Measurements from ENCODE around the gene MMAA.

Gene MMAA

DNA sequence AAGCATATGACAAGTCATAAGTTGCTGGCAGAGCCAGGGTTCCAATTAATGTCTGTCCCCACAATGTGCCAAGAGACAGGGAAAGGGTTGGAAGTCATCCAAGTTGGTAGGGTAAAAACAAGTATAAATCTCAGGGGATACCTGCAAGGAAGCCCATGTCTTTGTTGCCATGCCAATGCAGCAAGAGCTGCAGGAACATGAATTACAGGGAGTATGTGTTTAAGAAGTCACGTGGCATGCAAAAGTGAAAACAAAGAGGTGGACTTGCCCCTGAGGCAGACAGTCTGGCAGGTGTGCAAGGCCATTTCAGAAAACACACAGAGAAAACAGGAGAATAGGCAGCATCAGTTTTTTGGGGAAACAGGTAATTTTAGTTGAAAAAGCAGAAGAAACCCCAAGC is 90.2 kb downstream of the MMAA start:
- ATAC-seq, result no peak
- TF ChIP-seq TOX (CRISPR knock-in tag; IDR thresholded peaks at IDR 0.05; ENCODE audit: borderline replicate concordance) (no peak), PPARA (CRISPR knock-in tag; IDR thresholded peaks at IDR 0.05; ENCODE audit: borderline replicate concordance) (no peak), ZFP3 (CRISPR knock-in tag; IDR thresholded peaks at IDR 0.05) (no peak), ESRRG (CRISPR knock-in tag; IDR thresholded peaks at IDR 0.05) (no peak), ARNTL (CRISPR knock-in tag; IDR thresholded peaks at IDR 0.05; ENCODE audit: borderline replicate concordance, low read depth) (no peak), TSHZ2 (CRISPR knock-in tag; IDR thresholded peaks at IDR 0.05) (no peak), GLIS3 (CRISPR knock-in tag; IDR thresholded peaks at IDR 0.05) (no peak), OSR1 (CRISPR knock-in tag; IDR thresholded peaks at IDR 0.05) (no peak), POU6F1 (CRISPR knock-in tag; IDR thresholded peaks at IDR 0.05; ENCODE audit: borderline replicate concordance, low read depth) (no peak), ZNF8 (CRISPR knock-in tag; IDR thresholded peaks at IDR 0.05) (no peak)
- TF ChIP-seq, protein P1, sequence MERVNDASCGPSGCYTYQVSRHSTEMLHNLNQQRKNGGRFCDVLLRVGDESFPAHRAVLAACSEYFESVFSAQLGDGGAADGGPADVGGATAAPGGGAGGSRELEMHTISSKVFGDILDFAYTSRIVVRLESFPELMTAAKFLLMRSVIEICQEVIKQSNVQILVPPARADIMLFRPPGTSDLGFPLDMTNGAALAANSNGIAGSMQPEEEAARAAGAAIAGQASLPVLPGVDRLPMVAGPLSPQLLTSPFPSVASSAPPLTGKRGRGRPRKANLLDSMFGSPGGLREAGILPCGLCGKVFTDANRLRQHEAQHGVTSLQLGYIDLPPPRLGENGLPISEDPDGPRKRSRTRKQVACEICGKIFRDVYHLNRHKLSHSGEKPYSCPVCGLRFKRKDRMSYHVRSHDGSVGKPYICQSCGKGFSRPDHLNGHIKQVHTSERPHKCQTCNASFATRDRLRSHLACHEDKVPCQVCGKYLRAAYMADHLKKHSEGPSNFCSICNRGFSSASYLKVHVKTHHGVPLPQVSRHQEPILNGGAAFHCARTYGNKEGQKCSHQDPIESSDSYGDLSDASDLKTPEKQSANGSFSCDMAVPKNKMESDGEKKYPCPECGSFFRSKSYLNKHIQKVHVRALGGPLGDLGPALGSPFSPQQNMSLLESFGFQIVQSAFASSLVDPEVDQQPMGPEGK (CRISPR knock-in tag; IDR thresholded peaks at IDR 0.05; ENCODE audit: borderline replicate concordance), result no peak

All from SK-N-SH treated with all-trans-retinoic acid at 6 μM for 48 hours (cell line).